Spleen (tissue), 7 donors: Measurements from ENCODE around the gene CYTH4.

ENCODE experiments used
- POLR2A ChIP-seq, 3 donors: fragments of 450-650 bp; IDR thresholded peaks; one replicate each; pipeline ENCODE4 v1.5.1; 2017; ENCODE audit warnings: antibody characterized with exemption in 3 of 3, mild to moderate bottlenecking in 1 of 3
- TF ChIP-seq, protein P1 (sequence below), 11 experiments: fragments of 200-600 bp in 7 of 11; fragments of 450-650 bp in 4 of 11; sonication (generic) in 4 of 11; IDR thresholded peaks in 8 of 11; conservative IDR thresholded peaks in 3 of 11; 1 replicate in 7 of 11; 2 replicates in 4 of 11; pipeline versions ENCODE4 v1.4.0 to v1.8.0; 2016 to 2021; ENCODE audit warnings: antibody characterized with exemption in 11 of 11, inconsistent platforms in 4 of 11, mild to moderate bottlenecking in 1 of 11
- donor health status: DM: no; HTN: no; CAD: no; lungs with moderate emphysema.
- donor health status: DM: no; HTN: no; CAD: no.
- donor health status: DM: no; HTN: no; CAD: no.

DNA sequence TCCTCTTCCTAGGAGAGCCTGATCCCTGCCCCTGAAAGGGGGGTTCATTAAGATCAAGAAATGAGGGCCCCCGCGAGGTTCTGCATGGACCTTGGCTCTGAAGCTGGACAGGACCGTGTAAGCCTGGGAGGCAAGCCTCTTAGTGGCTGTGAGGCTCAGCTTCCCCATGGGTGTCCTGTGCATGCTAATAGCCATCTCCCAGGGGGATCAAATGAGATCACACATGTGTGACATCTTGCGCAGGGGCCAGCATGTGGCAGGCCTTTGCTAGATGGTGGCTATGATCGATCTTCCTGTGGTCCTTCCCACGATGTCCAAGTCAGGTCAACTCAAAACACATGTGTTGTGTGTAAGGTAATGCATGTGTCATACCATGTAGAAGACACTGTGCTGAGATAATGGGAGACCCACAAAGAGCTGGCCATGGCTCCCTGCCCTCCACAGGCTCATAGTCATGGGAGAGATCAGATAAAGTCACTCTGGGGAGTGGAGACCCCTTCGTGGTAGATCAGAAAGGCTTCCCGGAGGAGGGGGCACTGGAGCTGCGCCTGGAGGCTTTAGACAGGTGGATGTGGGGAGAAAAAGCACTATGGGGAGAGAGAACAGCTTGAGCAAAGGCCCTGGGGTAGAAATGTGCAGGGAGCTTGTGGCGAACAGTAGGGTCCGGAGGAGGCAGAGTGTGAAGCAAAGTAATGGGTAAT lies 41.9 kb upstream of the CYTH4 start:
- TF ChIP-seq, protein P1, sequence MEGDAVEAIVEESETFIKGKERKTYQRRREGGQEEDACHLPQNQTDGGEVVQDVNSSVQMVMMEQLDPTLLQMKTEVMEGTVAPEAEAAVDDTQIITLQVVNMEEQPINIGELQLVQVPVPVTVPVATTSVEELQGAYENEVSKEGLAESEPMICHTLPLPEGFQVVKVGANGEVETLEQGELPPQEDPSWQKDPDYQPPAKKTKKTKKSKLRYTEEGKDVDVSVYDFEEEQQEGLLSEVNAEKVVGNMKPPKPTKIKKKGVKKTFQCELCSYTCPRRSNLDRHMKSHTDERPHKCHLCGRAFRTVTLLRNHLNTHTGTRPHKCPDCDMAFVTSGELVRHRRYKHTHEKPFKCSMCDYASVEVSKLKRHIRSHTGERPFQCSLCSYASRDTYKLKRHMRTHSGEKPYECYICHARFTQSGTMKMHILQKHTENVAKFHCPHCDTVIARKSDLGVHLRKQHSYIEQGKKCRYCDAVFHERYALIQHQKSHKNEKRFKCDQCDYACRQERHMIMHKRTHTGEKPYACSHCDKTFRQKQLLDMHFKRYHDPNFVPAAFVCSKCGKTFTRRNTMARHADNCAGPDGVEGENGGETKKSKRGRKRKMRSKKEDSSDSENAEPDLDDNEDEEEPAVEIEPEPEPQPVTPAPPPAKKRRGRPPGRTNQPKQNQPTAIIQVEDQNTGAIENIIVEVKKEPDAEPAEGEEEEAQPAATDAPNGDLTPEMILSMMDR (IDR thresholded peaks at IDR 0.05 in 8 of 11, conservative IDR thresholded peaks at IDR 0.05 in 3 of 11), result no peak
- TF ChIP-seq POLR2A (IDR thresholded peaks at IDR 0.05), result no peak
